ENCODE data around the gene TNFAIP8L2.

The TNFAIP8L2 gene

DNA sequence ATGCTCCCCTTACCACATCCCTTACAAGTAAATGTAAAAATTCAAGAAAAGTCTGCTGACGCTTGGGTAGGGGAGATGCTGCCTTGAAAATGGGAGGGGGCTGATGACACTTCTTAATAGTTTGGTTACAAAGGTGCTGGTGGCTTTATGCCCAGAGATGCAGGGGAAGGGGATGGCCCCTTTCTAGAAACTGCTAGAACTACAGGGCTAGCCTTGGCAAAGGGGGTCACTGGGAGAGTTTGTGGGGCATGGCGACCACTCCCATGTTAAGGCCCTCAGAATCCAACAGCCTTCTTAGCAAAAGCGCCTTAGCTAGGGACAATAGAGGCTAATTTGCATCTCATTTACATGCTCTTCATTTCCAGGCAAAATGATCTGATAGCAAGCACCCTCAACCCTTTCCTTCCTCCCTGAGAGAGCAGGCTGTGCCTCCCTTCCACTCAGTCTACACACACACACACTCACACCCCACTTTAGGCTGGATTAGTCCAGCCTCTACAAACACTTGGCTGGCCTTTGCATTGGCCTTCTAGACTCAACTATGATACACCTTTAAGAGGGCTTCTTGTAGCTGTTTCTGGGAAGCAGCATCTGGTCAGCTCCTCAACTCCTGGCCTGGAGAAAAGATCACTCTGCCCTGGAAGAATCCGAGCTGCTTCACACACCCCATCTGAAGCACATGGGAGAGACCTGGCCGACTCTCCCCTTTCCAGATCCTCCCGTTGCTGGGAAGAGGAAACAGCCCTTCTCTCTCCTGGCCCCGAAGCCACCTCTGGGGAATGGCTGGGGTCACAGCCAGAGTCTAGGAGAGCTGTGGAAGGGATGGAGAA, 11.8 kb upstream of the TNFAIP8L2 start:
- in situ Hi-C loops (cut with MboI; ENCODE audit: low pct_unique_long_range_greater_than_20kb, low sequenced_read_pairs): no loop called here
- no peak for DNase-seq

DNA sequence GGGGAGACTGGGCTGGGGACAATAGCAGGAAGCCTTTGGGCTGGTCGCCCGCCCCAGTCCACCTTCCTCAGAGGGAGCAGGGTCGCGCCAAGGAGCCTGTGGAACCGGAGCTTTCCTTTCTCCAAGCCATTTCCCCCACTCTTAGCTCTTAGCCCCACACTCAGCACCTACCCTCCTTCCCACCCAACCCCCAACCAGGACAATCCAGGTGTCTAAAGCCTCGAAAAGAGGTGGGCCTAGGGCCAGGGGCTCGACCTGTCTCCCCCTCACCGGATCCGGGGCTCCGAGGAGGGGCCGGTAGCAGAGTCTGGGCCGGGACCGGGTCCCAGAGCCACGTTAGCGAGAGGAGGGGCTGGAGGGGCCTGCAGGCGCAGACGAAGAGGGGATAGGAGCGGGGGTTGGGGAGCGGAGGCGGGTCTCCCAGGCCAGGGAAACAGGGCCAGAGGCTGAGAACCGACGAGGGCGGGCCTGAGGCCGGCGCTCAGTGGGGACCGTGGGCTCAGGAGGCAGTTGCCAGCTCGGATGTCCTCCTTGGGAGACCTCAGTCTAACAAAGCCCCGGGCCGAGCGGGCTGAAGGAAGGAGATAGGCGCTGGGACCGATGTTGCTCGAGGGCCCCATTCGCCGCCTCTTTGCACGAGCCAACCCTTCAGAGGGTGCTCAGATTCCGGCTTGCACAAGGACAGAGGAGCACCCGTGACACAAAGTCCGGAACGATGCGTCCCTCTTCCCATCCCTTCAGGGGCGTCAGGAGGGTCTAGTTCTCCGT, 11.0 kb upstream of the TNFAIP8L2 start:
- DNase-seq: no peak
- in situ Hi-C loops (cut with MboI; ENCODE audit: low pct_unique_long_range_greater_than_20kb, low sequenced_read_pairs): no loop called here

DNA sequence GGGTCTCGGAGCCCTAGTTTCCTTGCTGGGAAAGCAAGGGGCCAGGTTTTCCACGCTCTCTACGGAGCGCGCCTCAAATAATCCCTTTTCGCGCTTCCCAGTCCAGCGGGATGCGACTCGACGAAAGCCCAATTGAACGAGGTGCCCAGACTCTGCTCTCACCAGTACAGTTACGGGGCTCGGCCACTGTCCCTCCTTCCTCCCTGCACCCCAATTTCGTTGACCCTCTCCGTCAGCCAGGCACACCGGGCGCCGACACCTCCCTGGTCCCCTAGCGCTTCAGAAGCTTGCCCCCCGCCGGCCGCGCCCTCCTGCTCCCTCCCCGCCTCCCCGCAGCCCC, 10.4 kb upstream of the TNFAIP8L2 start:
- no peak for DNase-seq
- in situ Hi-C loops (cut with MboI; ENCODE audit: low pct_unique_long_range_greater_than_20kb, low sequenced_read_pairs): no loop called here

DNA sequence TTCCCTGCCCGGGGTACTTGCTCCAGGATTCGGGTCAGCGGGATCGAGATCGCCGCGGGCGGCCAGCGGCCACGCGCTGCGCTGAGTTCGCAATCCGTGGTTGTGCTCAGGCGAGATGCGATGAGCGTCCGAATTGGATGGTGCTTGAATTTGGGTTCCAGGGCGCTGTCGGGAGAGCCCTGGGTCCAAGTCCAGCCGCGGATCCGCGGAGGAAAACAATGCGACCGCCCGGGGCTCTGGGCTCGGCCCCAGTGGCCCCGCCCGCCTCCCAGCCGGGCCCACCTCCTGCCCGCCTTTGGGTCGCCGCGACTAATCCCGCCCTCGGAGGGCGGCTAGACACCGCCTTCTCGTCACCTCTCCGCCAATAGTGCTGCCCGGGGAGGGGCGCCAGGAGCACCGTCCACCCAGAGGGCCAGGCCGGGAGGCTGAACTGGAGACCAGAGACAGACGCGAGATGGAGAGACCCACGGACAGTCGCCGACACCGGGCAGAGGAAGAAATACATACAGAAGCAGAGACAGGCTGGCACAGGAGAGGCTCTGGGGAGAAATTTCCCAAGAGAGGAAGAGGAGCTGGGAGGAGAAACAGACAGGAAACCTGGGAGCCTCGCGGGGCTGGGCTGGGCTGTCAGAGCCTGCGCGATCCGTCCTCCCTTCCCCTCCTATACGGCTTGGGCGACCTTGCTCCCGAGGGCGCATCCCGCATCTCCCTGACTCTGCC, 9.9 kb upstream of the TNFAIP8L2 start, which contains the start of gene SEMA6C:
TSS of gene SEMA6C (minus strand) at position 220 of the 720 bp plus-strand sequence. CDS start 4,010 bp downstream, outside the sequence.
- in situ Hi-C loops (cut with MboI; ENCODE audit: low pct_unique_long_range_greater_than_20kb, low sequenced_read_pairs): no loop called here

DNA sequence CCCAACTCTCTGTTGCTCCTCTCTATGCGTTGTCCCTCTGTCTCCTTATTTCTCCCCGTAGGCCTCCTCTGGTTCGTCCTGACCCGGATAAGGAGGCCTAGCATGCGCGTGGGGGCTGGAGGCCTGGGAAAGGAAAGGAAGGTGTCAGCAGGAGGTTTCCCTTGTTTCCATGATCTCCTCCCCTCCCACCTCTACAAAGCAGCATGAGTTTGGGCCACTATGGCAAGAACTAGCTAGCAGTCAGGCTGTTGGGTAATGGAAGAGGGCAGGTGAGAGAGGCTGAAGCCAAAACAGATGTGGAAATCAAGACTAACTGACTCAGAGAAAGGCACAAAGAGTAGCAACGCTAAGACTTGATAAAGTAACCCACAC, 9.3 kb upstream of the TNFAIP8L2 start:
- no peak for DNase-seq
- in situ Hi-C loops (cut with MboI; ENCODE audit: low pct_unique_long_range_greater_than_20kb, low sequenced_read_pairs): no loop called here

More for the DNA sequence above, 9.9 kb upstream of the TNFAIP8L2 start, which contains the start of gene SEMA6C:
- peak; percentile 92 for DNase-seq

DNA sequence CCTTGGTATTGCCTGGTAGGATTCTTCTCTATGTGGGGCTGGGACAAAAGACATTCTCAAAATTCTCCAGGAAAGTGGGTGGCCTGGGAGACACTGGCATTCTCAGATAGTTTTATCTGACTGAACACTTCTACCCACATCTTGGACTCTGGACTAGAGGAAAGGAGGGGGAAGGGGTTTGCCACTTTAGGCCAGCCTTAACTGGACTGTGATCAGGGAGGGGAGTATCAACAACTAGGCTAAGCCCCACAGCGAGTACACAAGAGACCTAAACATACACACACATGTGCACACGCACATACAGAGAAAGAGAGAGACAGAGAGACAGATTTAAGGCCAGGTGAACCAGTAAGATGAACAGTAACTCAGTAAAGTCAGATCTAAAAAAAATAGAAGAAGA, 8.8 kb upstream of the TNFAIP8L2 start:
- no peak for DNase-seq
- in situ Hi-C loops (cut with MboI; ENCODE audit: low pct_unique_long_range_greater_than_20kb, low sequenced_read_pairs): no loop called here

DNA sequence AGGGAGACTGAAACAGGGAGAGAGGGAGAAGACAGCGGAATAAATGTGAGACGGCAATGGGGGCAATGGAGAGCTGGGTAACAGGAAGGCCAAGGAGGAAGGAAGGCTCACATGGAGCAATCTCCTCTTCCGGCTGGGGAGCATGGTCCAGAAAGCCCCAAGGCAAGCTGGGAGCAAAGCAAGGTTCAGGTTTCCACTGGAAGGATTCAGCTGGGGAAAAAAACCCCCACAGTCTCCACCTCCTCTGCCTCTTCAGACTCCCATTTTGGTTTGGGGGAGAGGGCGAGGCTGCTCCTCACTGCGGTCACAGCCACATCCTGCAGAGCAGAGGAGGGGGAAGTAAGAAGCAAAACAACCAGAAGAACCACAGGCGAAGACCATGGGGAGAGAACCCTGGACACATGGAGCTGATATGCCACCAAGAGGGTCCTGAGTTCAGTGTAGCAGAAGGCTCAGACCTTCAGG, 650 bp downstream of the TNFAIP8L2 start:
- DNase-seq: peak; percentile 97
- in situ Hi-C loops (cut with MboI; ENCODE audit: low pct_unique_long_range_greater_than_20kb, low sequenced_read_pairs): no loop called here

DNA sequence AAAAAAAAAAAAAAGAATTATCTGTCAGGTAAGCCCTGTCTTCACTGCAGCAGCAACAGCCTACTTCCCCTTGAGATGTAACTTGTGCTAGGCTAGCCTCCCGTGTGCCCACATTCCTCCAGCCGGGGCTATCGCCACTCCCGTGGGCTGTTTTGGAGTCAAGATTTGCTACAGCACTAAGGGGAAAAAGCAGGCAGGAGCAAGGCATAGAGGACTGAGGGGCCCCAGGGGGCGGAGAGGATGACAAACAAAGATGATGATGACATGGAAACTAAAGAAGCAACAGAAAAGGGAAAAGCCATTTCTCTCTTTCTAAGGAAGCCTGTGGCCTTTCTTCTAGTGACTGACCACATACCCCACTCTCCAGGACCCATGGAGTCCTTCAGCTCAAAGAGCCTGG, 1.9 kb downstream of the TNFAIP8L2 start:
- DNase-seq: peak; percentile 40
- in situ Hi-C loops (cut with MboI; ENCODE audit: low pct_unique_long_range_greater_than_20kb, low sequenced_read_pairs): no loop called here

DNA sequence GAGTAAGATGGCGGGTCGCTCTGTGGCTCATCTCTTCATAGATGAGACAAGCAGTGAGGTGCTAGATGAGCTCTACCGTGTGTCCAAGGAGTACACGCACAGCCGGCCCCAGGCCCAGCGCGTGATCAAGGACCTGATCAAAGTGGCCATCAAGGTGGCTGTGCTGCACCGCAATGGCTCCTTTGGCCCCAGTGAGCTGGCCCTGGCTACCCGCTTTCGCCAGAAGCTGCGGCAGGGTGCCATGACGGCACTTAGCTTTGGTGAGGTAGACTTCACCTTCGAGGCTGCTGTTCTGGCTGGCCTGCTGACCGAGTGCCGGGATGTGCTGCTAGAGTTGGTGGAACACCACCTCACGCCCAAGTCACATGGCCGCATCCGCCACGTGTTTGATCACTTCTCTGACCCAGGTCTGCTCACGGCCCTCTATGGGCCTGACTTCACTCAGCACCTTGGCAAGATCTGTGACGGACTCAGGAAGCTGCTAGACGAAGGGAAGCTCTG, 2.4 kb downstream of the TNFAIP8L2 start:
- peak; percentile 28 for DNase-seq
- in situ Hi-C loops (cut with MboI; ENCODE audit: low pct_unique_long_range_greater_than_20kb, low sequenced_read_pairs): no loop called here

DNA sequence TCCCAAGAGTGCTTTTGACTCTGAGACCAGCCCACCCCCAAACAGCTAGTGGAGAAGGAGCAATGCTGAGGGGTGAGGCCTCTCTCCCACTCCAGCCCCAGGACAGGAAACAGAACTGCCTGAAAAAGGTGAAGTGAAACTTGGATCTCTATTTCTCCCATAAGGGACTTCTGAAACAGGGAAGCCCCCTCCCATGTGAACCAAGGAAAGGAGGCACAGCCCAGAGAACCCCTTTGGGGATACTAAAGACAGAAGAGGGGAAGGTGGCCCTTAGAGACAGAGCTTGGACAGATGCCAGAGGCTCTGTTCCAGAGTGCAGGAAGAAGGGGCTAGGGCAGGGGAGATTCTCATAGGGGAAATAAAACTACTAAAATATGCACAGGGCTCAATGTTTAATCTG, 2.9 kb downstream of the TNFAIP8L2 start:
- in situ Hi-C loops (cut with MboI; ENCODE audit: low pct_unique_long_range_greater_than_20kb, low sequenced_read_pairs): no loop called here
- DNase-seq: peak; percentile 31

DNA sequence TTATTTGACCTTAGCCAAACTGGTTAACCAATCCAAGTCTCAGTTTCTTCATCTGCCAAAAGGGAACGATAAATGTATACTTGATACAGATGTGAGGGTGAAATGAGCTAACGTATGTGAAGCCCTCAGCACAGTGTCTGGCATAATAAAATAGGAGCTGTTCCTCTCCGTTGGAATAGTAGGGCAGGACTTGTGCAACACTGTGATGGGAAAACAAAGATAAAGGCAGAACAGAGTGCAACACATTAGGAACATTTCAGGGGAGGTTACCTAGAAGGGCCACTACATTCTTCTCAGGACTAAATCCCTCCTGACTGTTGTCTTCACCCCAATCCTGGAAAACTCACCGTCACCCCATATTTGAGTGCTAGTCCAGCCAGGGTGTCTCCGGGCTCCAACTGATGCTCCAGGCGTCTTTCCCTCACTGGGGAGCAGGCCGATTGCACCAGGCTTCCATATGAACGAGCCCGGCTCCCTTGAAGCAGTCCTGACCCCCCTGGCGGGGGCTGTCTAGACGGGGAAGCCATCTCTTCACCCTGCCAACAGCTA, 8.4 kb downstream of the TNFAIP8L2 start:
- no peak for DNase-seq
- in situ Hi-C loops (cut with MboI; ENCODE audit: low pct_unique_long_range_greater_than_20kb, low sequenced_read_pairs): no loop called here

DNA sequence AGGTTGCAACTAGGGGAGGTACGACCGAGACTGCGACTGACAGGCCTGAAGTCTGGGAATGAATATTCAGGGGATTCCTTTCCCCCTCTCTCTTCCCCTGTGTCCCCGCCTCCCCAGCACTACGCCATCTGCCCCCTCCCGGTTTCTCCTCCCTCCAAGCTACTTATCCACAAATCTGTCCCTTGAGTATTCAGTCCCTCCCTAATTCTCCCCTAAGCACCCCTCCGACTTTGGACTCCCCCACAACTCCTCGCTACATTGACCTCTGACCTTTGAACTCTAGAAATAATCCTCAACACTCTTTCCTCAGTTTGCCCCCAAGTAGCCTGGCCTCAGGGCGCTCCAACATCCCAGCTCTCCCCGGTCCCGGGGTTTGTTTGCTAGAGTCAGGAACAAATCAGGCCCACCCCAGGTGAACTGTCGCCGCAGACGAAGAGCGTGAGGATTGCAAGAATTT, 8.9 kb downstream of the TNFAIP8L2 start:
- DNase-seq: no peak
- in situ Hi-C loops (cut with MboI; ENCODE audit: low pct_unique_long_range_greater_than_20kb, low sequenced_read_pairs): no loop called here

DNA sequence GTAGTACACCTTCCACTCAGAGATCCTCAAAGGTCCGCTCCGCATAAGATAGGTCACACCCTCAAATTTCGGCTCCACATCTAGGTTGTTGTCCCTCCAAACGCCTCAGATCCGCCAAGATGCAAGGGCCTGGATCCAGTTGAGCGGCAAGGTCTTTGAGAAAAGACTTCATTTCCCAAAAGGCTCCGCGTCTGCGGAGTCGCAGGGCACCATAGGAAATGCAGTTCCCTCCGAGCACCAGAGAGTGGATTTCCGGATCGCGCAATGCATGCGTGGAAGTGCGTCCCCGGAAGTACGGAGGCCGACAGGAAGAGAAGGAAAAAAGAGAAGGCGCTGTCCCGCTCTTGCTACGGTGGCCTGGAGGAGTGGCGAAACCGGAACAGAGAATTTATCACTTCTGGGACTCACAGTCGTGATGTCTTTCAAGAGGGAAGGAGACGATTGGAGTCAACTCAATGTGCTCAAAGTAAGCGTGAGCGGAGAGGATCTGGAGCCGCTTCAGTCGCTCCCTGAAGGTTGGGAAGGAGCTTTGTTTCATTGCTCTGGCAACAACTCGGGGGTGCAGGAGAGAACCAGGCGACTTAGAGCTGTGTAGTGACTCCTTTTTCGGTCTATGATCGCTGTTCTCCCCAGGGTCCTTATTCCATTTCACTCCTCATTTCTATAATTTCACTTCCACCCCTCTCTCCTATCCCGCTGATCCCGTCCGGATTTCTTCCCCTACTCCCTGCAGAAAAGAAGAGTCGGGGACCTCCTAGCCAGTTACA, 9.5 kb downstream of the TNFAIP8L2 start, which contains the start of the genes LYSMD1 and SCNM1:
TSS of gene LYSMD1 (minus strand) at position 165 of the 767 bp plus-strand sequence. CDS start 644 bp downstream, outside the sequence.
TSS of gene SCNM1 (plus strand) at position 407 of the 767 bp plus-strand sequence. CDS start at position 416, 9 bp downstream.
- in situ Hi-C loops (cut with MboI; ENCODE audit: low pct_unique_long_range_greater_than_20kb, low sequenced_read_pairs): no loop called here
- peak; percentile 99 for DNase-seq

DNA sequence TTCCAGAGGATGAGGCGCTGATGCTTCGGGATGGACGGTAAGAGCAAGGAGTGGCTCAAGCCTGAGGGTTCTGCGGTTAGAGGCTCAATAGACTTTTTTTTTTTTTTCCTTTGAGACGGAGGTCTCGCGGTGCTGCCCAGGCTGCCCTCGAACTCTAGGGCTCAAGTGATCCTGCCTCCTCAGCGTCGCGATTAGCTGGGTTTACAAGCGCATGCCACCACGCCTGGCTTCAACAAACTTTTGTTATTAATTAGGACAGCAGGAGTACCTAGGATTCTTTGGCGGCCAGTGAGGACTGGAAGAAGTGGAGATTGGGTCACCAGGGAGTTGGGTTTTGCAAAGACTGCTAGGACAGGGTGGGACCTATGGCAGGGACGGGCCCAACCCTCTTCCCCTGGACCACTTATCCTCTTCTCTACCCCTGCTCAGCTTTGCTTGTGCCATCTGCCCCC, 10.1 kb downstream of the TNFAIP8L2 start:
- in situ Hi-C loops (cut with MboI; ENCODE audit: low pct_unique_long_range_greater_than_20kb, low sequenced_read_pairs): no loop called here
- no peak for DNase-seq

DNA sequence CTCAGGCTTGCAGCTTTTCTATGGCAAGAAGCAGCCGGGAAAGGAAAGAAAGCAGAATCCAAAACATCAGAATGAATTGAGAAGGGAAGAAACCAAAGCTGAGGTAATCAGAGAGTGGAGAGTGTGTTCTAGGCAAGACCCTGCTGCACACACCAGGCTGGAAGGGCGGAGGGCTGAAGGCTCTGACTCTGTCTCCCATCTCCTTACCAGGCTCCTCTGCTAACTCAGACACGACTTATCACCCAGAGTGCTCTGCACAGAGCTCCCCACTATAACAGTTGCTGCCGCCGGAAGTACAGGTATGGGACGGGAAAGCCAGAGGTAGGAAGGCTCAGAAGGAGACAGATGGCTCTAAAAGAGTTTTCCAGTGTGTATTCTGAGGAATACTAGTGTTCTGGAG, 10.7 kb downstream of the TNFAIP8L2 start:
- no peak for DNase-seq
- in situ Hi-C loops (cut with MboI; ENCODE audit: low pct_unique_long_range_greater_than_20kb, low sequenced_read_pairs): no loop called here

DNA sequence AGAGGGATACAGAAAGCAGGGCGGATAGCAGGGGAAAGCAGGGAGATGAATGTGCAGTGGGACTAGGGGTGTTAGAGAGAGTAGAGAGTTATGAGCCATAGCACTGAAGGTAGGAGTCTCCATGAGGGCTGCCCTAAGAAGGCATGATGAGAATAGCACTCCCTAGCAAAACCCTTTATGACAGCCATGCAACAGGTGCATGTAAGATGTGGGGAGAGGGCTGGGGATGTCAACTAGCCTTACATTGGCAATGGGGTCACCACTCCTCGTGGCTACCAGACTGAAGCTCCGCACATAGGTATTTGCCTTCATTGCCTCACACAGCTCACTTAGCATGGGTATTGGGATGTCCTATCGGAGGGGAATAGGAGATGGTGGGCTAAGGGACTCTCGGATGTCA, 14.7 kb downstream of the TNFAIP8L2 start:
- no peak for DNase-seq
- in situ Hi-C loops (cut with MboI; ENCODE audit: low pct_unique_long_range_greater_than_20kb, low sequenced_read_pairs): no loop called here

DNA sequence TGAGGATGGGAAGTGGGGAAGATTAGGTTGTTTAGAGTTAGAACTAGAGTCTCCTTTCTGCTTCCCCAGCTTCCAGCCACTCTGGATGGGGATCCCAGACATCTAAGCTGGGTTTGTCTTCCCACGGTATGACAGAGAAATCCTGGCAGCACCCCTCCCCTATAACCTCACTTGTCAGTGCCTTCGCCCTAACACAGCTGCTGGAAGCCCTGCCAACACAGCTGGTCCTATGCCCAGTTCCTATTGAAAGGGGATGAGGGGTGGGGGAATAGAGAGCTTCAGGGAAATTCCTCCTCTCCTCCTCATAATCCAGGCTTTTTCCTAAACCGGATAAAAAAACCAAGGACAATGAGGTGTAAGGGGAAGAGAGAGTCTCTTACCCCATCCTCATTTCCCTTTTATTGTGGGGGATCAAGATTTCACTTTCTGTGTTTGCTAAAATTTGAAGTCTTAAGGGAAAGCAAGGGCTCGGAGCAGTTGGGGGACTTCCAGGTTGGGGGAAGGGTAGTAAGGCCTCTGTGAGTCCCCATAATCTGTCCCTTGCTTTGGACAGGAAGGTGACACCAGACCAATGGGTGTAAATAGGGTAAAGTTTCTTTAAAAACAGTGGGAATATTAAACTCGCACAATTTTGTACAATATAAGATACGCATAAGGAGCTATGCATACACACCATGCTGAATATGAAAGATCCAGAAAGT, 18.7 kb downstream of the TNFAIP8L2 start:
- in situ Hi-C loops (cut with MboI; ENCODE audit: low pct_unique_long_range_greater_than_20kb, low sequenced_read_pairs): no loop called here
- DNase-seq: no peak

DNA sequence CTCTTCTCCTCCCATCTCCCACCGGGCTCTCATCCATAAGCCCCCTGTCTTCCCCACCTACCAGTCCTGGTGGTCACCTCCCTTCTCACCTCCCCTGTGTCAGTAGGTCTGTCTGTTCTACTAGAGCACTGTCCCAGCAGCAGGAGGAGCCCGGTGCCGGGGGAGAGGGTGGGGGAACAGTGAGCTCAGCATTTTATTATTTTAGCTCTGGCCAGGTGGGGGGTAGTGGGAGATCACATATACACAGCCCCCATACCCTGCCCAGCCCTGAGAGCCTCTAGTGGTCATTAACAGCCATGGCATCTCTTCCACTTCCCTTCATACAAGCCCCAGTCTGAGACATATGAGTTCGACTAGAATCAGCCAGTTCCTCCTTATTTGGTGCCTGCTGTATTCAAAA, 19.4 kb downstream of the TNFAIP8L2 start, which contains the start of gene TMOD4:
TSS of gene TMOD4 (minus strand) at position 119 of the 400 bp plus-strand sequence. CDS start 1,106 bp downstream, outside the sequence.
- in situ Hi-C loops (cut with MboI; ENCODE audit: low pct_unique_long_range_greater_than_20kb, low sequenced_read_pairs): no loop called here
- peak; percentile 50 for DNase-seq

Measured in KBM-7 (cell line).